Activated CD4-positive, alpha-beta T cell treated with anti-CD3 and anti-CD28 coated beads, Interleukin-2, amount 10 ng/mL, durations not matched to agents 24 days and 14 days (primary cell): ENCODE results near the gene NUBP2. TPM values are rescaled to one million over a fixed set of nuclear protein-coding genes. Genes with fewer than 3 reads are reported as not detected.

Experiments
- DNase-seq: peaks from one replicate; pipeline ENCODE4 v3.0.0; 2022
- H3K27ac Mint-ChIP-seq: one replicate; pipeline ENCODE4 v1.8.0; 2022; ENCODE audit warnings: mild to moderate bottlenecking, mixed read lengths
- H3K27me3 Mint-ChIP-seq: one replicate; pipeline ENCODE4 v1.8.0; 2022; ENCODE audit warnings: mixed read lengths
- H3K36me3 Mint-ChIP-seq: one replicate; pipeline ENCODE4 v1.8.0; 2022; ENCODE audit warnings: low read depth, mild to moderate bottlenecking, mixed read lengths
- H3K4me1 Mint-ChIP-seq: one replicate; pipeline ENCODE4 v1.8.0; 2021; ENCODE audit warnings: mixed read lengths
- H3K4me3 Mint-ChIP-seq: one replicate; pipeline ENCODE4 v1.8.0; 2022; ENCODE audit warnings: mild to moderate bottlenecking, moderate library complexity, mixed read lengths
- H3K9me3 Mint-ChIP-seq: one replicate; pipeline ENCODE4 v1.8.0; 2021; ENCODE audit warnings: mixed read lengths
- intact Hi-C: fragments of 100-400 bp; cut with micrococcal nuclease; formaldehyde crosslinking; loops from one replicate; pipeline ENCODE4 v1.15.1; 2023
- total RNA-seq: library from RNA; stranded (reverse); gene quantifications from 2 replicates; pipeline ENCODE4 v1.2.3, GENCODE V29; 2022

Gene NUBP2
- total RNA-seq, 1 donor from 2014 or later: 81.1 TPM

- Mint-ChIP-seq H3K27ac (no peak overlapping the region), H3K9me3 (no peaks in the 10 kb centered on the region), H3K27me3 (no peaks in the 10 kb centered on the region), H3K4me3 (no peak overlapping the region), H3K4me1 (no peaks in the 10 kb centered on the region), H3K36me3 (peaks cover 7% of the 10 kb centered on the region)
- no peak for DNase-seq
- intact Hi-C loops: no loop called here
Observed at GRCh38 chr16:1747934-1748333, 34.8 kb upstream of the NUBP2 start.

- no peak for DNase-seq
- Mint-ChIP-seq H3K27me3 (no peaks in the 10 kb centered on the region), H3K4me1 (no peaks in the 10 kb centered on the region), H3K9me3 (no peaks in the 10 kb centered on the region), H3K27ac (no peak overlapping the region), H3K4me3 (no peak overlapping the region), H3K36me3 (peaks cover 8% of the 10 kb centered on the region)
- intact Hi-C loops: no loop called here
Observed at GRCh38 chr16:1749152-1750117, 33.3 kb upstream of the NUBP2 start.

- H3K27me3 Mint-ChIP-seq: no peaks in the 10 kb centered on the region
- no peak for DNase-seq
- no peaks in the 10 kb centered on the region for H3K9me3 Mint-ChIP-seq
- H3K4me1 Mint-ChIP-seq: peaks cover 3% of the 10 kb centered on the region
- no peak overlapping the region for H3K27ac Mint-ChIP-seq
- intact Hi-C loops: no loop called here
- peaks cover 13% of the 10 kb centered on the region for H3K36me3 Mint-ChIP-seq
- no peak overlapping the region for H3K4me3 Mint-ChIP-seq
Observed at GRCh38 chr16:1751946-1752345, 30.8 kb upstream of the NUBP2 start.

- no peaks in the 10 kb centered on the region for H3K27me3 Mint-ChIP-seq
- H3K4me3 Mint-ChIP-seq: no peak overlapping the region
- intact Hi-C loops: no loop called here
- H3K27ac Mint-ChIP-seq: no peak overlapping the region
- DNase-seq: no peak
- peaks cover 5% of the 10 kb centered on the region for H3K4me1 Mint-ChIP-seq
- H3K36me3 Mint-ChIP-seq: peaks cover 13% of the 10 kb centered on the region
- no peaks in the 10 kb centered on the region for H3K9me3 Mint-ChIP-seq
Observed at GRCh38 chr16:1752853-1753252, 29.9 kb upstream of the NUBP2 start.

GRCh38 chr16:1754204-1754603, 28.6 kb upstream of the NUBP2 start:
- H3K9me3 Mint-ChIP-seq: no peaks in the 10 kb centered on the region
- H3K4me3 Mint-ChIP-seq: no peak overlapping the region
- peaks cover 5% of the 10 kb centered on the region for H3K4me1 Mint-ChIP-seq
- H3K27me3 Mint-ChIP-seq: no peaks in the 10 kb centered on the region
- no peak for DNase-seq
- intact Hi-C loops: no loop called here
- no peak overlapping the region for H3K27ac Mint-ChIP-seq
- peaks cover 9% of the 10 kb centered on the region for H3K36me3 Mint-ChIP-seq

GRCh38 chr16:1757714-1758461, 24.9 kb upstream of the NUBP2 start:
- peak overlapping the region; percentile 66 for H3K27ac Mint-ChIP-seq

GRCh38 chr16:1758923-1759322, 23.8 kb upstream of the NUBP2 start:
- Mint-ChIP-seq H3K27me3 (no peaks in the 10 kb centered on the region), H3K9me3 (no peaks in the 10 kb centered on the region), H3K27ac (no peak overlapping the region), H3K36me3 (peaks cover 18% of the 10 kb centered on the region), H3K4me1 (peaks cover 5% of the 10 kb centered on the region), H3K4me3 (no peak overlapping the region)
- intact Hi-C loops: no loop called here
- DNase-seq: no peak

More at GRCh38 chr16:1757714-1758461, 24.9 kb upstream of the NUBP2 start:
- intact Hi-C loops: no loop called here
- DNase-seq: no peak
- Mint-ChIP-seq H3K4me1 (peaks cover 5% of the 10 kb centered on the region), H3K9me3 (no peaks in the 10 kb centered on the region), H3K4me3 (no peak overlapping the region), H3K27me3 (no peaks in the 10 kb centered on the region), H3K36me3 (peaks cover 18% of the 10 kb centered on the region)

GRCh38 chr16:1759511-1759910, 23.2 kb upstream of the NUBP2 start:
- DNase-seq: no peak
- Mint-ChIP-seq H3K4me1 (peaks cover 5% of the 10 kb centered on the region), H3K9me3 (no peaks in the 10 kb centered on the region), H3K27me3 (no peaks in the 10 kb centered on the region), H3K4me3 (no peak overlapping the region), H3K27ac (no peak overlapping the region), H3K36me3 (peaks cover 17% of the 10 kb centered on the region)
- intact Hi-C loops: no loop called here

- H3K9me3 Mint-ChIP-seq: no peaks in the 10 kb centered on the region
- H3K27ac Mint-ChIP-seq: no peak overlapping the region
- peaks cover 12% of the 10 kb centered on the region for H3K36me3 Mint-ChIP-seq
- no peak for DNase-seq
- H3K4me1 Mint-ChIP-seq: peaks cover 5% of the 10 kb centered on the region
- H3K27me3 Mint-ChIP-seq: no peaks in the 10 kb centered on the region
- no peak overlapping the region for H3K4me3 Mint-ChIP-seq
- intact Hi-C loops: no loop called here
Observed at GRCh38 chr16:1760911-1761310, 21.8 kb upstream of the NUBP2 start.

- peaks cover 3% of the 10 kb centered on the region for H3K4me1 Mint-ChIP-seq
- H3K4me3 Mint-ChIP-seq: no peak overlapping the region
- H3K9me3 Mint-ChIP-seq: no peaks in the 10 kb centered on the region
- H3K27me3 Mint-ChIP-seq: no peaks in the 10 kb centered on the region
- intact Hi-C loops: no loop called here
- H3K36me3 Mint-ChIP-seq: peaks cover 14% of the 10 kb centered on the region
- H3K27ac Mint-ChIP-seq: no peak overlapping the region
- no peak for DNase-seq
Observed at GRCh38 chr16:1761751-1762150, 21.0 kb upstream of the NUBP2 start.

- no peak for DNase-seq
- H3K36me3 Mint-ChIP-seq: peaks cover 18% of the 10 kb centered on the region
- no peaks in the 10 kb centered on the region for H3K27me3 Mint-ChIP-seq
- no peaks in the 10 kb centered on the region for H3K9me3 Mint-ChIP-seq
- no peak overlapping the region for H3K4me3 Mint-ChIP-seq
- intact Hi-C loops: no loop called here
- no peaks in the 10 kb centered on the region for H3K4me1 Mint-ChIP-seq
- H3K27ac Mint-ChIP-seq: no peak overlapping the region
Observed at GRCh38 chr16:1762196-1762878, 20.4 kb upstream of the NUBP2 start.

- Mint-ChIP-seq H3K4me1 (no peaks in the 10 kb centered on the region), H3K4me3 (no peak overlapping the region), H3K27ac (no peak overlapping the region), H3K27me3 (no peaks in the 10 kb centered on the region), H3K9me3 (no peaks in the 10 kb centered on the region), H3K36me3 (peaks cover 18% of the 10 kb centered on the region)
- intact Hi-C loops: no loop called here
- no peak for DNase-seq
Observed at GRCh38 chr16:1762879-1763520, 19.8 kb upstream of the NUBP2 start.
